BLaER1 treated with 17β-estradiol and CSF1 and Interleukin-3, amounts not matched to agents 10 nM and 100 nM (cell line): ENCODE measurements around the gene GSDME.
A peak's percentile ranks its signal among the peaks of the same experiment; 100 is the strongest.

Experiments
- H3K27ac ChIP-seq, 11 experiments: shearing (Covaris generic); formaldehyde crosslinking; 2 replicates each; pipeline ENCODE4 v1.8.1; 2022
- H3K27me3 ChIP-seq, 11 experiments: shearing (Covaris generic); formaldehyde crosslinking; 2 replicates each; pipeline ENCODE4 v1.8.1; 2022
- H3K36me3 ChIP-seq, 11 experiments: shearing (Covaris generic); formaldehyde crosslinking; 2 replicates each; pipeline ENCODE4 v1.8.1; 2022
- H3K4me1 ChIP-seq, 10 experiments: shearing (Covaris generic); formaldehyde crosslinking; 2 replicates each; pipeline ENCODE4 v1.8.1; 2022
- H3K4me2 ChIP-seq, 11 experiments: shearing (Covaris generic); formaldehyde crosslinking; 2 replicates each; pipeline ENCODE4 v1.8.1; 2022
- H3K4me3 ChIP-seq, 10 experiments: shearing (Covaris generic); formaldehyde crosslinking; 2 replicates each; pipeline ENCODE4 v1.8.1; 2022
- H3K9ac ChIP-seq, 11 experiments: shearing (Covaris generic); formaldehyde crosslinking; 2 replicates each; pipeline ENCODE4 v1.8.1; 2022
- H3K9me3 ChIP-seq, 11 experiments: shearing (Covaris generic); formaldehyde crosslinking; replicated peaks in 1 of 11; 2 replicates each; pipeline ENCODE4 v1.8.1; 2022
- H4K20me1 ChIP-seq, 11 experiments: shearing (Covaris generic); formaldehyde crosslinking; 2 replicates each; pipeline ENCODE4 v1.8.1; 2022
- Cebpa-rat ChIP-seq, 11 experiments: shearing (Covaris generic); IDR thresholded peaks; 2 replicates each; pipeline ENCODE4 v1.8.1; 2022

The GSDME gene

GRCh38 chr7:24754906-24755506 is 2.3 kb downstream of the GSDME start:
- H4K20me1 ChIP-seq: peaks cover 0 to 8% (median 0%) of the 10 kb centered on the region in 11 experiments; a peak in 1 of 22 replicates
- no peak for TF ChIP-seq Cebpa-rat (IDR thresholded peaks at IDR 0.05)
- H3K27me3 ChIP-seq: peaks cover 29 to 52% (median 44%) of the 10 kb centered on the region in 11 experiments

GRCh38 chr7:24752073-24752800 is 5.0 kb downstream of the GSDME start:
- H3K36me3 ChIP-seq: no peaks in the 10 kb centered on the region
- H3K4me3 ChIP-seq: no peak overlapping the region
- H3K9me3 ChIP-seq: no peaks in the 10 kb centered on the region
- H3K27ac ChIP-seq: no peak overlapping the region
- no peak overlapping the region for H3K9ac ChIP-seq
- no peaks in the 10 kb centered on the region for H4K20me1 ChIP-seq
- no peak for TF ChIP-seq Cebpa-rat (IDR thresholded peaks at IDR 0.05)
- peaks cover 9 to 30% (median 20%) of the 10 kb centered on the region in 10 experiments; a peak in 18 of 20 replicates for H3K4me1 ChIP-seq
- H3K27me3 ChIP-seq: peaks cover 12 to 28% (median 21%) of the 10 kb centered on the region in 11 experiments
- H3K4me2 ChIP-seq: peak overlapping the region in 6 of 11 experiments; percentile 0 to 22 (median 8); a peak in 3 of 22 replicates

More at GRCh38 chr7:24754906-24755506, 2.3 kb downstream of the GSDME start:
- H3K9me3 ChIP-seq: no peaks in the 10 kb centered on the region
- no peak overlapping the region for H3K9ac ChIP-seq
- H3K4me1 ChIP-seq: peaks cover 13 to 35% (median 30%) of the 10 kb centered on the region in 10 experiments; a peak in 18 of 20 replicates
- no peak overlapping the region for H3K27ac ChIP-seq
- H3K4me2 ChIP-seq: peak overlapping the region in 9 of 11 experiments; percentile 72 to 98 (median 92); a peak in 18 of 22 replicates
- no peaks in the 10 kb centered on the region for H3K36me3 ChIP-seq
- no peak overlapping the region for H3K4me3 ChIP-seq

DNA sequence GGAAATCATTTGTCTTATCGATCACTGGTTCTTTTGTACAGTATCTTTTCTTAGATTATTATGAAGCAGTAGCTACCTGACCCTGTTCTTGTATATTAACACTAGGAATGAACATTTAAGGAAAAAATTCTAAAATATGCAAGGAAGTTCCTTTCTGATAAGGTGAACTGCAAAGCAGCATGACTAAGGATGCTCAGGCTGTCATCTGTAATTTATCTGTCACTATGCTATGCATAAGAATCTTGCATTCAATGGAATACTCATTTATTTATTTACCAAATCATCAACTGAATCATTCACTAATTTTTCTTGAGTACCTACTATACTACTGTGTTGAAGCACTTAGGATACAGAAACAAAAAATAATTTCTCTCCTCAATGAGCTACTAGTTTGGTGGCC is 5.8 kb downstream of the GSDME start:
- Histone ChIP-seq H3K4me2 (no peak overlapping the region), H4K20me1 (no peaks in the 10 kb centered on the region), H3K27me3 (peaks cover 5 to 20% (median 13%) of the 10 kb centered on the region in 11 experiments), H3K4me1 (peaks cover 6 to 27% (median 17%) of the 10 kb centered on the region in 10 experiments; a peak in 18 of 20 replicates), H3K36me3 (no peaks in the 10 kb centered on the region), H3K9ac (no peak overlapping the region), H3K27ac (no peak overlapping the region), H3K9me3 (no peaks in the 10 kb centered on the region), H3K4me3 (no peak overlapping the region)
- no peak for TF ChIP-seq Cebpa-rat (IDR thresholded peaks at IDR 0.05)

GRCh38 chr7:24750441-24751055 is 6.7 kb downstream of the GSDME start:
- Histone ChIP-seq H3K9me3 (no peaks in the 10 kb centered on the region), H4K20me1 (no peaks in the 10 kb centered on the region), H3K36me3 (no peaks in the 10 kb centered on the region), H3K4me1 (peaks cover 0 to 17% (median 9%) of the 10 kb centered on the region in 10 experiments; a peak in 15 of 20 replicates), H3K9ac (no peak overlapping the region), H3K27me3 (peaks cover 0 to 11% (median 4%) of the 10 kb centered on the region in 11 experiments; a peak in 16 of 22 replicates), H3K4me3 (no peak overlapping the region), H3K4me2 (no peak overlapping the region), H3K27ac (no peak overlapping the region)
- TF ChIP-seq Cebpa-rat (IDR thresholded peaks at IDR 0.05): no peak

- Histone ChIP-seq H3K4me3 (no peak overlapping the region), H3K36me3 (no peaks in the 10 kb centered on the region), H4K20me1 (no peaks in the 10 kb centered on the region), H3K4me2 (no peak overlapping the region), H3K27me3 (no peaks in the 10 kb centered on the region), H3K9ac (no peak overlapping the region), H3K4me1 (peaks cover 0 to 7% (median 0%) of the 10 kb centered on the region in 10 experiments; a peak in 1 of 20 replicates), H3K27ac (no peak overlapping the region), H3K9me3 (no peaks in the 10 kb centered on the region)
- no peak for TF ChIP-seq Cebpa-rat (IDR thresholded peaks at IDR 0.05)
Measured at GRCh38 chr7:24748521-24748920, 8.7 kb downstream of the GSDME start.

DNA sequence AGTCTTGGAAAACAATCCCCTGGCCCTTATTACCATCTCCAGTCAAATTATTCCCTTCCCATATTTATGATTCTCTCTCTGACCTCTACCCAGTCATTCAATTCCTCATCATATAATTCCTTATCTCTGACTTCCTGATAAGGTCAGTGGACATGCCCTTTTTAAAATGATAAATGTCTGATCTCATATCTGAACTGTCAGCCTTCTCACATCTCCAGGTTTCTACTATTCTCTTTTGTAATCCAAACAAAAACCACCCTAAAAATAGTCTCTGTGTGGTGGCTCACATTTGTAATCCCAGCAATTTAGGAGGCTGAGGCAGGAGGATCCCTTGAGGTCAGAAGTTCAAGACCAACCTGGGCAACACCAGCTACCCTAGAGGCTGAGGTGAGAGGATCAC is 11.9 kb downstream of the GSDME start:
- no peaks in the 10 kb centered on the region for H3K4me1 ChIP-seq
- no peak overlapping the region for H3K4me2 ChIP-seq

DNA sequence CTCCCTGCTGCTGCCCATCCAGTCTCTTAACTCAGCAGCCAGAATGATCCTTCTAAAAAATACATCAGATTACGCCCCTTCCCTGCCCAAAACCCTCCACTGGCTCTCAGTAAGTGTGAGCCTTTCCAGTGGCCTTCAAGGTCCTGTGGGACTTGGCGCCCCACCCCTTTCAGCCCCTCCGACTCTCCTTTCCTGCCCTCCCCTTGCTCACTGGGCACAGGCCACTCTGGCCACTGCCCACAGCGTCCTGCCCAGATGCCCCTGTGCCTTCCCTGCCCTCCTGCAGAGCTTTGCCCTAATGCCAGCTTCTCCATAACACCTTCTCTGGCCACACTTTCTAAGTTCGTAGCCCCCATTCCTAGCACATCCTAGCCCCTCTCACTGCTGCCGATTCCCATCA is 13.8 kb downstream of the GSDME start:
- Histone ChIP-seq H3K4me1 (no peaks in the 10 kb centered on the region), H3K4me2 (no peak overlapping the region), H3K4me3 (no peak overlapping the region), H4K20me1 (no peaks in the 10 kb centered on the region), H3K27ac (no peak overlapping the region), H3K36me3 (0 out of 22 replicates have a peak, but pooled peaks cover 0 to 7% (median 0%) of the 10 kb centered on the region in 11 experiments), H3K9me3 (peaks cover 4 to 9% (median 6%) of the 10 kb centered on the region in 11 experiments), H3K9ac (no peak overlapping the region), H3K27me3 (no peaks in the 10 kb centered on the region)
- no peak for TF ChIP-seq Cebpa-rat (IDR thresholded peaks at IDR 0.05)

More for the DNA sequence above, 11.9 kb downstream of the GSDME start:
- H3K9me3 ChIP-seq: no peaks in the 10 kb centered on the region
- no peak for TF ChIP-seq Cebpa-rat (IDR thresholded peaks at IDR 0.05)
- H4K20me1 ChIP-seq: no peaks in the 10 kb centered on the region
- H3K9ac ChIP-seq: no peak overlapping the region
- no peaks in the 10 kb centered on the region for H3K27me3 ChIP-seq
- no peaks in the 10 kb centered on the region for H3K36me3 ChIP-seq
- H3K27ac ChIP-seq: no peak overlapping the region
- H3K4me3 ChIP-seq: no peak overlapping the region

DNA sequence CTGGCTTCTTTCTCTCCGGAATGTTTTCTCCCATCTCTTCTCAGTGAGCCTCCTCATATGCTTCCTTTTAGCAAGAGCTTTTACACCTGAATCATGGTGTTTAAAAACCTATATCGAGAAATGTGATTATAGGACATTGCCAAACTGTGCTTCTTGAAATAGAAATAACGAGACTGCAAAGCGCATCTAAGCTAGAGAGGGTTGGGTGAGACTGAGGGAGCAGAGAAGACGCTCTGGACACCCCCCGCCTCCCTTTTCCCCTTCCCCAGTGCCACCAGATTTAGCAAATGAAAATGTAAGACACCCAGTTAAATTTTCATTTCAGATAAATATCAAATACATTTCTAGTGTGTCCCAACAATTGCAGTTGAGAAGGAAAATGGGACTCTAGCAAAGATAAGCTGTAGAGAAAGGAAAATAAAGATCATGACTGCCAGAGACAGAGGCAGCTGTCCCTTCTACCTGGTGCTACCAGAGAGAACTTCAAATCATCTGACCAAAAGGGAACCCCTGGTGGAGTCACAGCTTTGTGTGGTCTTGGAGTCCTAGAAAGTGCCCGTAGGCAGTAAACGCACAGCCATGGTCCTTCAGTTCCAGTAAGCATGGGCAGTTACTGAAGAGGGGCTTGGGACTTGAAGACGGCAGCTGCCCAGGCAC is 14.6 kb downstream of the GSDME start:
- Histone ChIP-seq H3K4me3 (no peak overlapping the region), H3K4me2 (no peak overlapping the region), H3K4me1 (no peaks in the 10 kb centered on the region), H3K27me3 (no peaks in the 10 kb centered on the region), H3K9ac (no peak overlapping the region), H3K9me3 (peaks cover 8 to 18% (median 13%) of the 10 kb centered on the region in 11 experiments), H3K27ac (no peak overlapping the region), H4K20me1 (no peaks in the 10 kb centered on the region), H3K36me3 (0 out of 22 replicates have a peak, but pooled peaks cover 0 to 8% (median 0%) of the 10 kb centered on the region in 11 experiments)
- TF ChIP-seq Cebpa-rat (IDR thresholded peaks at IDR 0.05): no peak
